ENCODE results near the gene JMJD1C.

JMJD1C gene

GRCh38 chr10:63199716-63200115, 266.1 kb downstream of the JMJD1C start:
- Histone ChIP-seq H3K4me2 (ENCODE audit: insufficient read depth, low read length, poor library complexity, severe bottlenecking) (no peak overlapping the region), H2BK5ac (ENCODE audit: low read length) (no peak overlapping the region), H2AK5ac (ENCODE audit: low read depth, low read length) (no peak overlapping the region), H2AFZ (ENCODE audit: low read length) (no peak overlapping the region), H3K4ac (ENCODE audit: low read length) (no peak overlapping the region), H2BK15ac (ENCODE audit: low read length) (no peak overlapping the region), H3K9ac (ENCODE audit: low read depth, low read length, poor library complexity) (no peak overlapping the region), H3K27me3 (ENCODE audit: control insufficient read depth in 3 of 3, insufficient read depth in 3 of 3, low read depth in 1 of 3, low read length in 3 of 3) (no peaks in the 10 kb centered on the region), H3K18ac (ENCODE audit: low read length) (no peak overlapping the region), H3K14ac (ENCODE audit: low read length) (no peak overlapping the region), H3K23ac (ENCODE audit: low read depth, low read length, poor library complexity) (no peak overlapping the region), H3K36me3 (replicated peaks in 1 of 2; ENCODE audit: control insufficient read depth in 2 of 2, insufficient read depth in 2 of 2, low read length in 2 of 2) (peaks cover 2 to 98% of the 10 kb centered on the region in 2 donors), H3K79me1 (ENCODE audit: low read depth, low read length) (no peaks in the 10 kb centered on the region), H4K91ac (ENCODE audit: low read depth, low read length, poor library complexity) (no peak overlapping the region), H3K4me1 (ENCODE audit: control insufficient read depth in 2 of 2, insufficient read depth in 1 of 2, low read depth in 1 of 2, low read length in 2 of 2) (no peaks in the 10 kb centered on the region), H4K8ac (ENCODE audit: low read depth, low read length) (no peak overlapping the region), H2BK120ac (ENCODE audit: low read depth, low read length) (no peak overlapping the region), H3K27ac (replicated peaks; ENCODE audit: low read length) (no peak overlapping the region), H3K4me3 (ENCODE audit: low read length in 2 of 2) (no peak overlapping the region), H3K9me3 (replicated peaks in 1 of 2; ENCODE audit: control insufficient read depth in 2 of 2, insufficient read depth in 1 of 2, low read depth in 1 of 2, low read length in 2 of 2) (no peaks in the 10 kb centered on the region), H2BK12ac (ENCODE audit: low read length) (no peak overlapping the region)
- DNase-seq (ENCODE audit: low spot score), result no peak
- WGBS, 2 donors (ENCODE audit: extremely low coverage in 2 of 2, insufficient read length in 2 of 2, insufficient replicate concordance in 1 of 2), result no CpG with 5 or more reads among the region's 2 CpGs

GRCh38 chr10:63197344-63198092, 268.3 kb downstream of the JMJD1C start:
- WGBS, 2 donors (ENCODE audit: extremely low coverage in 2 of 2, insufficient read length in 2 of 2, insufficient replicate concordance in 1 of 2), result no CpG with 5 or more reads among the region's 2 CpGs
- Histone ChIP-seq H3K4me2 (ENCODE audit: insufficient read depth, low read length, poor library complexity, severe bottlenecking) (no peak overlapping the region), H3K14ac (ENCODE audit: low read length) (no peak overlapping the region), H2BK5ac (ENCODE audit: low read length) (no peak overlapping the region), H3K79me1 (ENCODE audit: low read depth, low read length) (no peaks in the 10 kb centered on the region), H4K8ac (ENCODE audit: low read depth, low read length) (no peak overlapping the region), H3K23ac (ENCODE audit: low read depth, low read length, poor library complexity) (no peak overlapping the region), H2BK15ac (ENCODE audit: low read length) (no peak overlapping the region), H3K36me3 (replicated peaks in 1 of 2; ENCODE audit: control insufficient read depth in 2 of 2, insufficient read depth in 2 of 2, low read length in 2 of 2) (peaks cover 1 to 97% of the 10 kb centered on the region in 2 donors), H2AFZ (ENCODE audit: low read length) (no peak overlapping the region), H3K4me3 (ENCODE audit: low read length in 2 of 2) (no peak overlapping the region), H3K4ac (ENCODE audit: low read length) (no peak overlapping the region), H3K27me3 (ENCODE audit: control insufficient read depth in 3 of 3, insufficient read depth in 3 of 3, low read depth in 1 of 3, low read length in 3 of 3) (no peaks in the 10 kb centered on the region), H2AK5ac (ENCODE audit: low read depth, low read length) (no peak overlapping the region), H3K9ac (ENCODE audit: low read depth, low read length, poor library complexity) (no peak overlapping the region), H3K18ac (ENCODE audit: low read length) (no peak overlapping the region), H3K9me3 (replicated peaks in 1 of 2; ENCODE audit: control insufficient read depth in 2 of 2, insufficient read depth in 1 of 2, low read depth in 1 of 2, low read length in 2 of 2) (peaks cover 0 to 3% of the 10 kb centered on the region in 2 donors), H3K4me1 (ENCODE audit: control insufficient read depth in 2 of 2, insufficient read depth in 1 of 2, low read depth in 1 of 2, low read length in 2 of 2) (no peaks in the 10 kb centered on the region), H2BK12ac (ENCODE audit: low read length) (no peak overlapping the region), H2BK120ac (ENCODE audit: low read depth, low read length) (no peak overlapping the region), H4K91ac (ENCODE audit: low read depth, low read length, poor library complexity) (no peak overlapping the region), H3K27ac (replicated peaks; ENCODE audit: low read length) (no peak overlapping the region)
- no peak for DNase-seq (ENCODE audit: low spot score)

- H2BK5ac ChIP-seq (ENCODE audit: low read length), result no peak overlapping the region
- H2AFZ ChIP-seq (ENCODE audit: low read length), result no peak overlapping the region
- WGBS, 2 donors (ENCODE audit: extremely low coverage in 2 of 2, insufficient read length in 2 of 2, insufficient replicate concordance in 1 of 2), result no CpG with 5 or more reads among the region's 1 CpG
- H4K8ac ChIP-seq (ENCODE audit: low read depth, low read length), result no peak overlapping the region
- no peak overlapping the region for H2AK5ac ChIP-seq (ENCODE audit: low read depth, low read length)
- H3K27me3 ChIP-seq (ENCODE audit: control insufficient read depth in 3 of 3, insufficient read depth in 3 of 3, low read depth in 1 of 3, low read length in 3 of 3), result no peaks in the 10 kb centered on the region
- peaks cover 0 to 3% of the 10 kb centered on the region in 2 donors for H3K9me3 ChIP-seq (replicated peaks in 1 of 2; ENCODE audit: control insufficient read depth in 2 of 2, insufficient read depth in 1 of 2, low read depth in 1 of 2, low read length in 2 of 2)
- H3K4me1 ChIP-seq (ENCODE audit: control insufficient read depth in 2 of 2, insufficient read depth in 1 of 2, low read depth in 1 of 2, low read length in 2 of 2), result no peaks in the 10 kb centered on the region
- H3K4me2 ChIP-seq (ENCODE audit: insufficient read depth, low read length, poor library complexity, severe bottlenecking), result no peak overlapping the region
- H2BK15ac ChIP-seq (ENCODE audit: low read length), result no peak overlapping the region
- no peak overlapping the region for H3K14ac ChIP-seq (ENCODE audit: low read length)
- H3K79me1 ChIP-seq (ENCODE audit: low read depth, low read length), result peaks cover 1% of the 10 kb centered on the region
- no peak overlapping the region for H3K18ac ChIP-seq (ENCODE audit: low read length)
- H2BK12ac ChIP-seq (ENCODE audit: low read length), result no peak overlapping the region
- no peak overlapping the region for H3K27ac ChIP-seq (replicated peaks; ENCODE audit: low read length)
- H3K23ac ChIP-seq (ENCODE audit: low read depth, low read length, poor library complexity), result no peak overlapping the region
- H3K4me3 ChIP-seq (ENCODE audit: low read length in 2 of 2), result no peak overlapping the region
- H4K91ac ChIP-seq (ENCODE audit: low read depth, low read length, poor library complexity), result no peak overlapping the region
- peaks cover 7 to 98% of the 10 kb centered on the region in 2 donors for H3K36me3 ChIP-seq (replicated peaks in 1 of 2; ENCODE audit: control insufficient read depth in 2 of 2, insufficient read depth in 2 of 2, low read length in 2 of 2)
- H3K4ac ChIP-seq (ENCODE audit: low read length), result no peak overlapping the region
- DNase-seq (ENCODE audit: low spot score), result no peak
- no peak overlapping the region for H3K9ac ChIP-seq (ENCODE audit: low read depth, low read length, poor library complexity)
- H2BK120ac ChIP-seq (ENCODE audit: low read depth, low read length), result no peak overlapping the region
Measured at GRCh38 chr10:63192826-63193225, 273.0 kb downstream of the JMJD1C start.

GRCh38 chr10:63175534-63175933, 290.2 kb downstream of the JMJD1C start:
- no CpG with 5 or more reads among the region's 1 CpG for WGBS, 2 donors (ENCODE audit: extremely low coverage in 2 of 2, insufficient read length in 2 of 2, insufficient replicate concordance in 1 of 2)
- Histone ChIP-seq H2BK12ac (ENCODE audit: low read length) (no peak overlapping the region), H3K27ac (replicated peaks; ENCODE audit: low read length) (no peak overlapping the region), H3K4me2 (ENCODE audit: insufficient read depth, low read length, poor library complexity, severe bottlenecking) (no peak overlapping the region), H4K91ac (ENCODE audit: low read depth, low read length, poor library complexity) (no peak overlapping the region), H3K27me3 (ENCODE audit: control insufficient read depth in 3 of 3, insufficient read depth in 3 of 3, low read depth in 1 of 3, low read length in 3 of 3) (no peaks in the 10 kb centered on the region), H3K18ac (ENCODE audit: low read length) (no peak overlapping the region), H3K9ac (ENCODE audit: low read depth, low read length, poor library complexity) (no peak overlapping the region), H2AFZ (ENCODE audit: low read length) (no peak overlapping the region), H2BK5ac (ENCODE audit: low read length) (no peak overlapping the region), H2AK5ac (ENCODE audit: low read depth, low read length) (no peak overlapping the region), H4K8ac (ENCODE audit: low read depth, low read length) (no peak overlapping the region), H3K4ac (ENCODE audit: low read length) (no peak overlapping the region), H3K23ac (ENCODE audit: low read depth, low read length, poor library complexity) (no peak overlapping the region), H3K9me3 (replicated peaks in 1 of 2; ENCODE audit: control insufficient read depth in 2 of 2, insufficient read depth in 1 of 2, low read depth in 1 of 2, low read length in 2 of 2) (no peaks in the 10 kb centered on the region), H2BK15ac (ENCODE audit: low read length) (no peak overlapping the region), H3K4me1 (ENCODE audit: control insufficient read depth in 2 of 2, insufficient read depth in 1 of 2, low read depth in 1 of 2, low read length in 2 of 2) (no peaks in the 10 kb centered on the region), H3K36me3 (replicated peaks in 1 of 2; ENCODE audit: control insufficient read depth in 2 of 2, insufficient read depth in 2 of 2, low read length in 2 of 2) (peaks cover 0 to 98% of the 10 kb centered on the region in 2 donors), H3K4me3 (ENCODE audit: low read length in 2 of 2) (no peak overlapping the region), H2BK120ac (ENCODE audit: low read depth, low read length) (no peak overlapping the region), H3K79me1 (ENCODE audit: low read depth, low read length) (no peaks in the 10 kb centered on the region), H3K14ac (ENCODE audit: low read length) (no peak overlapping the region)
- DNase-seq (ENCODE audit: low spot score), result no peak

Measured in neuronal stem cell (in vitro differentiated cells).